ENCODE measurements around the gene MID1.

The MID1 gene

GRCh38 chrX:10429908-10430307 lies 190.5 kb downstream of the MID1 start:
- DNase-seq (ENCODE audit: low spot score): no peak

- DNase-seq (ENCODE audit: low spot score): no peak
These were observed 193.1 kb downstream of the MID1 start for GRCh38 chrX:10427249-10427648.

- DNase-seq (ENCODE audit: low spot score): no peak
These were observed 196.7 kb downstream of the MID1 start for GRCh38 chrX:10423716-10424115.

- no peak for DNase-seq (ENCODE audit: low spot score)
These were observed 200.3 kb downstream of the MID1 start for GRCh38 chrX:10420134-10420533.

GRCh38 chrX:10416424-10416823 lies 204.0 kb downstream of the MID1 start:
- DNase-seq (ENCODE audit: low spot score): no peak

GRCh38 chrX:10415306-10416001 lies 204.9 kb downstream of the MID1 start:
- DNase-seq (ENCODE audit: low spot score): no peak

GRCh38 chrX:10414862-10415261 lies 205.5 kb downstream of the MID1 start:
- no peak for DNase-seq (ENCODE audit: low spot score)

GRCh38 chrX:10414156-10414824 lies 206.1 kb downstream of the MID1 start:
- no peak for DNase-seq (ENCODE audit: low spot score)

GRCh38 chrX:10404436-10404835 lies 215.9 kb downstream of the MID1 start:
- DNase-seq (ENCODE audit: low spot score): no peak

GRCh38 chrX:10401239-10401638 lies 219.1 kb downstream of the MID1 start:
- no peak for DNase-seq (ENCODE audit: low spot score)

GRCh38 chrX:10399043-10399741 lies 221.2 kb downstream of the MID1 start:
- DNase-seq (ENCODE audit: low spot score): no peak

GRCh38 chrX:10398215-10398614 lies 222.2 kb downstream of the MID1 start:
- no peak for DNase-seq (ENCODE audit: low spot score)

GRCh38 chrX:10397349-10397748 lies 223.0 kb downstream of the MID1 start:
- DNase-seq (ENCODE audit: low spot score): no peak

GRCh38 chrX:10395643-10396042 lies 224.7 kb downstream of the MID1 start:
- DNase-seq (ENCODE audit: low spot score): no peak

All from pons (tissue), 1 donor.